ENCODE data around the gene TRPM3.

GRCh38 chr9:70813141-70813540, 308.3 kb downstream of the TRPM3 start:
- TF ChIP-seq CTCF (IDR thresholded peaks at IDR 0.05; ENCODE audit: low read length) (no peak), EZH2phosphoT487 (IDR thresholded peaks at IDR 0.05; ENCODE audit: low read length) (no peak)
